IPS DF 4.7 (cell line): ENCODE data around the gene TAGLN3.

Source experiments
- DNase-seq: peaks from one replicate; pipeline ENCODE4 v3.0.0-alpha.2; 2013; ENCODE audit warnings: low spot score; ENCODE audit errors: extremely low read depth

Gene TAGLN3

DNA sequence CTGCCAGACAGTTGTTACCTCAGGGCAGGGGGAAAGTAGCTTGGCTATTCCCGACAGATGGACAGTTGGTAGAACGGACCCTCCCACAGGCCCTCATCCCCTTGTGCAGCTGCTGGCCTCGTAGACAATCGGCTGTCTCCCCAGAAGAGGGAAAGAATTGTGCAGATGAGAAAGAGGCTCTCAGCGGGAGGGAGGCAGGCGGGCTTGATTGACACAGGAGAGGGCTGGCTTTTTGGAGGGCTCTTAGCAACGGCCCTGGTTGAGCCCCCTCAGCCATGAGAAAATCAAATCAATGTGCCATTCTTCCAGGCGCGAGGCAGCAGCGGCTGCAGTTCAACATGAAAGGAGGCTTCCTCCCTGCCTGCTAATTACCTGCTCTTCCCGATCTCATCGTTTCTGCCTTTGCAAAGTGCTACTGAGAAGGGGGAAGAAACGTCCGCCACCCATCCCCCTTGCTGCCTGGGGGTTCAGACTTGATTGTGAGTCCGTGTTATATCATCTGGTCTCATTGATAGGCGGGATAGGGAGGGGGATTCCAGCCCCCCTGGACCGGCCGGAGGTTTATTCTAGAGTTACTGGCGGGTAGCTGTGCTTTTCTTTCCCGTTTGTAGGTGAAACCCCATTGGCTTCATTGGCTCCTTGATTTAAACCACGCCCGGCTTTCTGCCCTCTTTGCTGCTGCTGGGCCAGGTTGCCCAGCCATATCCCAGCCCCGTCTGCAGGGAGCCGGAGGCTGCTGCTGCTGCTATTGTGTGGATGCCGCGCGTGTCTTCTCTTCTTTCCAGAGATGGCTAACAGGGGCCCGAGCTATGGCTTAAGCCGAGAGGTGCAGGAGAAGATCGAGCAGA is at the start of gene TAGLN3:
Gene TAGLN3 (plus strand): TSS at position 287 of the 848 bp plus-strand sequence. CDS start 501 bp downstream, at position 788.
- no peak for DNase-seq

DNA sequence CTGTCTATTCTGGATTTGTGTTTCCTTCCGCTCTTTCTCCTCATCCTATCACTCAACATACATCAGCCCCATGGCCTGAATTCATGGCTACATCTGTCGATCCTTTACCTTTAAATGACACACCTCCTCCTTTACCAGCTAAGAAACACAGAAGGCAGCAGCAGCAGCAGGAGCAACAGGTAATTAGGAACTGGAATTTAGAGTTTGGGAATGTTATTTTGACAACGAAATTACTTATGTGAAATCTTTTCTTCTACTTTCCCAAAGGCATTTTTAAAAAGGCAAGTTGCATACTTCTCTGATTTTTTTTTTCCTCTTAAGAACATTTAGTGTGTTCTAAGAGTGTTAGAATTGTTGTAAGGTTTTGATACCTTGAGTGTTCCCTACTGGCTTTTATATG is 49.0 kb upstream of the TAGLN3 start:
- no peak for DNase-seq

DNA sequence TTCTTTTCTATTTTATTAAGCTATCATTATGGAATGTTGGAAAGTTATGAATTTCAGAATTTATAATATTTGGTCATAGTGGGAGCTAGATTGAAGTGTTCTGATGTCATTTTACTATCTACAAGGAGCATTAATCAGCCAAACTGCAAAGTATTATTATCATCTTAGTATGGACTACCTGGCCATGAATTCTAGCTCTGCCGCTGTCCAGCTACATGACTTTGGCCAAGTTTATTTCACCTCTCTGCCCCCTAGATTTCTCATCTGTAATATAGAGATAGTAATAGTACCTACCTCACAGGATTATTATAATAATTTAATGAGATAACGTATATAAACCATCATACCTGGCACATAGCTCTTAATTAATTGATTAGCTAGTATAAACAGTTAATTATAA is 47.7 kb upstream of the TAGLN3 start:
- no peak for DNase-seq

- no peak for DNase-seq
These were observed 46.6 kb upstream of the TAGLN3 start for GRCh38 chr3:111952086-111952485.

- DNase-seq, result no peak
These were observed 45.8 kb upstream of the TAGLN3 start for GRCh38 chr3:111952866-111953450.

DNA sequence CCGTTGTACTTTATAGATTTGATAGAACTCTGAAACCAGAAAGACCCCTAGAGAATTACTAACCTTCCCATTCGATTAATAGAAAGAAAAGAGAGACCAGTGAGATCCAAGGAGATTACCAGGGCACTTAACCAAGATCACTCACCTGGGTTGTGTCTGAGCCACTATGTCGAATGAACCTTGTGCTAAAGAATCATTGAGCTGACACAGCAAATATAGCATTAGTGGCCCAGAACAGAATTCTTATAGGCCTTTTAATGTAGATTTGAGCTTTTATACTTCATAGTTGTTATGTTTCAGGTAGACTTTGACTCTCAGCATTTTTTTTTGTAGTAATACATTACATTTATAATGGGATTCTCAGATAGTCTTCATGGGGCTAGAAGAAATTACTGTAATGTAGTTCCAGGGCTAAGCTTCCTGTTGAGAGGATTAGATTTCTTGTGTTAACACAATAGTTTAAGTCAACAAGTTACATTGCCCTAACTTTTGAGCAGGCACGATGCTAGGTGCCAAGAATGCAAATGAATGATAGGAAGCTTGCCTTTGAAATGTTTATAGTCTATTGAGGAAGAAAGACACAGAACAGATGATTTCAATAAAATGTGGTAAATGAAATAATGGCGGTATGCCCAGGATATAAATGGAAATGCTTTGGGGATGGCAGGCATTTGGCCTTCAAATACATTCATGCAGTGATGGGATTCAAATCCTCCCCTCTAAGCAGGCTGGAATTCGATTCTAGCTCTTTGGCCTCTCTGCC is 44.3 kb upstream of the TAGLN3 start:
- no peak for DNase-seq

DNA sequence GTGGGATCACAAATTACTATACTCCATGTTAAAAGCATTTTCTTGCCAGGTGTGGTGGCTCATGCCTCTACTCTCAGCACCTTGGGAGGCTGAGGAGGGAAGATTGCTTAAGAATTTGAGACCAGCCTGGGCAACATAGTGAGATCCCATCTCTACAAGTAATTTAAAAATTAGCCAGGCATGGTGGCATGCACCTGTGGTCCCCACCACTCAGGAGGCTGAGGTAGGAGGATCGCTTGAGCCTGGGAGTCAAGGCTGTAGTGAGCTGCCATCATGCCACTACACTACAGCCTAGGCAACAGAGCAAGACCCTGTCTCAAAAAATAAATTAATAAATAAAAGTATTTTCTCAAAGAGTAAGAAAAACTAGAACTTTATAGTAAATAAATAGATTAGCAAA is 42.8 kb upstream of the TAGLN3 start:
- no peak for DNase-seq

GRCh38 chr3:111956449-111956848 is 42.3 kb upstream of the TAGLN3 start:
- DNase-seq, result no peak

GRCh38 chr3:111956995-111957734 is 41.6 kb upstream of the TAGLN3 start:
- DNase-seq, result peak; percentile 56

DNA sequence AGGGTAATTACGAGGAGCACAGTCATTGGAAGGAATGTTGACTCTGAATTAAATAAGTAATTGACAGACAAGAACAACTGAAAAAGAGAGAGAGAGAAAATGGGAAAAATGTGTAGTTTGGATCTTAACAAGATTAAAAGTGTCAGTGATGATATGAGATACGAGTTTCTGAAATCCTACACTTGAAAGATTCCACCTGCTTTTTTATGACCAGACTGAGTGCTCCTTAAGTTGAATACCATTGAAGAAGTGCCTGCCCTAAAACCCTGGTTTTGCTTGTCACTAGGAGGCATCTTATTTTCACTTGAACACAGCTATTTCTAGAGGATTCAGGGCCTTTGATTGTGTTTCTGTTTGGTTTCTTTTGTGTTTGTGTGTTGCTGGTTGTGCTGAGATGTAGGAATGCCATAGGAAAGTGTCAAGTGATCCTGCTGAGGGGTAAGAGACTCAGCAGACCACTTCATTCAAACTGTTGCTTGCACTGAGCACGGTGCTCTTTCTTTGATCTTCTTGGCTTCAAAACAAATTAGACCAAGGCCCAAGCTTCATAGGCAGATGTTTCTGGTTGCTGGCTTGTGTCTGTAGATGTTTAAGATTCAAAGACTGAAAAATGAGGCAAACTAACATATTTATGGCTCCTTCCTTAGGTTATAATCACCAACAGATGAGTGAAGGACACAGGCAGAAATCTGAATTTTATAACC is 37.1 kb upstream of the TAGLN3 start:
- no peak for DNase-seq

DNA sequence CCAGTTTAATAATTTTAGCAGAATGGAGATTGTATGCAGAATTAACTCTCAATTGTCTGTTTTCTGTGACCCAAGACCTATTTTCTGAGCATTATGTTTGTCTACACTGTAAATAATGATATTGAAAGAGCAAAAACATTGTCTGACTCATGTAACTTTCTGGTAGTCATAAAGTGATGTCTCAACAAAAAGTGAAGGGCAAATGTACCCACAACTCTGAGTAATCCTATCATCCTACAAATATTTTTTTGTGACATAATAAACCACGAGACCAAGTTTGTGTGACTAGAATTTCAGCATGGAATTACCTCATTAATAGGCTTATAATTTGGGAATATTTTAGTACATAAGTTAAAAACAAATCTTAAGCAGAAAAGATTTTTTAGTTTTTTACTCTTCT is 35.3 kb upstream of the TAGLN3 start:
- DNase-seq, result no peak

DNA sequence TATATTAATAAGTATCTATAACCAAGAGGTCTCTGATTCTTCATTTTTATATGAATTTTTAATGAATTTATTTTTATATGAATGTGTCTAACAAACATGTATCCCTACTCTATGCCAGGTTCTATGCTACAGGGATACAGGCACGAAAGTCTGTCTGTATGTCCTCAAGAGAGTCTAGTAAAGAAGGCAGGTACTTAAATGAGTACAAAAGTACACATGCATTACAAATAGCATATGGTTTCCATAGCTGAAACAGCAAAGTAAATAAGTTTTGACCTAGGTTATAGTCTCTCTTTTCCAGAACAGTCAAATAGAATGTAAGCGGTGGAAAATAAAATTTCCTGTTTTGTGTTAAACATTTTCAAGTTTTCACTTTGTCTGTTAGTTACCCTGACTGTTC is 33.2 kb upstream of the TAGLN3 start:
- no peak for DNase-seq

DNA sequence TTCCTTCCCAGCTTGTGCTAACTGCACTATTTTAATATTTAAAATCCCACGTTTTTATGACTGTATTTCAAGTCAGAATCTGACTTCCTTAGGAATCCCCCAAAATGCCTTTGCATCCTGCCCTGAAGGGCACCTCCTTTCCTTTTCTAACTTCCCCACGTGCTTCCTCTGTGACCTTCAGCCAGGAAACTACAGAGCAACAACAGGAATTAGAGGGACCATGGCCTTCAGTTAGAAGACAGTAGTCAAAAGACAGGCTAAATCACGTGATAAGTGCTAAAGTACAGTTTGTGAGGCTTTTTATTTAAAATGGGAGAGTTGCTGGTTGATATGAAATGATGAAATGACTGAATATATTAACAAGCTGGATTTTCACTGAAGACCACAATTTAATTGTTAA is 31.7 kb upstream of the TAGLN3 start:
- no peak for DNase-seq

DNA sequence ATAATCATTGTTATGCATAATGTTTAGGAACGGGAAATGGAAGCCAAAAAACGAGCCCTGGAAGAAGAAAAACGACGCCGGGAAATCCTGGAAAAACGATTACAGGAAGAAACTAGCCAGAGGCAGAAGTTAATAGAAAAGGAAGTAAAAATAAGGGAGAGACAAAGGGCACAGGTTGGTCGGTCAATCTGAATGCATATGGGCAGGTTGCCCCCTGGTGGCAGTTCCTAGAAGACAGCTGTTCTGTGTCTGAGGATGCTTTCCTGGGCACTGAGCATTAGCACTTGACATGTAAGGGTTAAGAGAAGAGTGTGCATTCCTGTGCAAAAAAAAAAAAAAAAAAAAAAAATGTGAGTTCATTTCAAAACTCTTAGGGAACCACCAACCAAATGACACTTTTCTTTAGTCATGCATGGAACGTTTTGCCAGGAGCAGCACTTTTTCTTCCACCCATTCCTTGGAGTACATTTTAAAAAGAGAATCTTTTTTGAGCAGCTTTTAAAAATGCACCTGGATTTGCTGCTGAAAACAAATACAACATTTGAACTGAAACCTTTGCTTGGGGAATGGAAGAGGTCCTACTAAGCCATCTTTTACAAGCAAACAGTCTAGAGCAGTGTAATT is 31.0 kb upstream of the TAGLN3 start:
- DNase-seq, result peak; percentile 82

DNA sequence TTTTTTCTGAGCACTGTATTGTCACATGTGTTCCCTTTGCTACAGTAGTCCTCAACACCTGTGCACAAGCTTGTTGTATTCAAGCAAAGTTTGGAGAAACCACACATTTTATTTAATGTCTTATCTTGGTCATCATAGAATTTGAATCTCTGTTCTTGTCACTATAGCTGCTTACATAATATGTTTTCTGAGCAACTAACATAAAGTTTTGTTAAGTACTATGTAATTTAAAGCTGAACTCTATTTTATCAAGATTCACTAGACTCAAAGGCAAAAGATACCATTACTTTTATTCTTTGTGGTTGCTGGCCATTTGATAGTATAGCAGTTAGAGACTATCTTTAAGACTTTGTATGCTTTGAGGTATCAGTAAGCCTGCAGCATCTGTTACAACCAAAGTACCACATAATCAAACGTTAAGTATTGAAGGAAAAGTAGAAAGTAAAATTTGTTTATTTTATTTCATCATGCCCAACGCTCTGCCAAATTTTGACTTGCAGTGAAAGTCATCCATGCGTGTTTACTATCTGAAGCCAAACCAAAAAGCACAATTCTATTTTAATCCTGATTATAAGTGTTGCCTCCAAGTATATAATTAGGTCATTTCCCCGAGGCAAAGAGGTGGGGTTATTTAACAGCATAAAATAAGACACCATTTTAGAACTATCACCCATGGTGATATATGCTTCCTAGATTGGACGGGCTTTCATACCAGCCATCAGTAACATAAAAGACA is 30.2 kb upstream of the TAGLN3 start:
- no peak for DNase-seq

GRCh38 chr3:111970376-111970775 is 28.3 kb upstream of the TAGLN3 start:
- DNase-seq, result no peak

- DNase-seq, result no peak
These were observed 27.1 kb upstream of the TAGLN3 start for GRCh38 chr3:111971533-111972130.

- DNase-seq, result no peak
These were observed 25.8 kb upstream of the TAGLN3 start for GRCh38 chr3:111972891-111973290.

DNA sequence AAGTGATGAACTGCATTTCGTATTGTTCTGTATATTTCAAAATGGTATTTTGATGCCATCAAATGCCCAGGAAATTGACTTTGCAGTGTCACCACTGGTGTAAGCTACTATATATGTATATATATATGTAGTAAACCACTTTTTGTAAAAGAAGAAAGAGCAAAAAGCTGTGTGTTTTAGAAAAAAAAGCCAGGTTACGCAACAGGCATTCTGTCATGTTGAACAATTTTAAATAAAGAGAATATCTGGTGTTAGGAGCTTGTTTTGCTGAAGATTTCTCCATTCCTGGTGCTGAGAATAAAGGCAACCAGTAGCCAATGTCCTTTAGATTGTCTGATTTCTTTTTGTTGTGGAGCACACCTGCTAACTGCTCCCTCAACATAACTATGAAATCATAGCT is 23.6 kb upstream of the TAGLN3 start:
- no peak for DNase-seq
